WERI-Rb-1 (cell line): Measurements from ENCODE around the gene ARAP3.

Experiments
- DNase-seq: peaks from one replicate; pipeline ENCODE4 v3.0.0-alpha.2; 2020
- H3K27ac ChIP-seq: fragments of 250-450 bp; sonication (Bioruptor Pico); 2 replicates; pipeline ENCODE4 v1.5.1; 2020; ENCODE audit warnings: mild to moderate bottlenecking, moderate library complexity
- H3K27me3 ChIP-seq: fragments of 250-450 bp; sonication (Bioruptor Pico); 2 replicates; pipeline ENCODE4 v1.5.1; 2021; ENCODE audit warnings: mild to moderate bottlenecking, low read depth, moderate library complexity; ENCODE audit not compliant: insufficient read depth, severe bottlenecking
- H3K36me3 ChIP-seq: fragments of 250-450 bp; sonication (Bioruptor Pico); 2 replicates; pipeline ENCODE4 v1.5.1; 2020; ENCODE audit warnings: mild to moderate bottlenecking, moderate library complexity
- H3K4me3 ChIP-seq: 2 replicates; pipeline ENCODE4 v1.5.1; 2011; ENCODE audit warnings: low read depth, mild to moderate bottlenecking, control low read depth, low read length
- H3K9me3 ChIP-seq: fragments of 250-450 bp; sonication (Bioruptor Pico); 2 replicates; pipeline ENCODE4 v1.5.1; 2021; ENCODE audit warnings: mild to moderate bottlenecking, moderate library complexity; ENCODE audit not compliant: severe bottlenecking
- CTCF ChIP-seq: IDR thresholded peaks from 2 replicates; pipeline ENCODE4 v1.5.1; 2011; ENCODE audit warnings: low read depth, mild to moderate bottlenecking, control low read depth, inconsistent platforms, low read length

The ARAP3 gene

GRCh38 chr5:141713616-141714309, 31.7 kb upstream of the ARAP3 start:
- DNase-seq, result no peak
- no peaks in the 10 kb centered on the region for H3K9me3 ChIP-seq
- H3K36me3 ChIP-seq, result no peaks in the 10 kb centered on the region
- H3K27me3 ChIP-seq, result no peaks in the 10 kb centered on the region
- no peak overlapping the region for H3K4me3 ChIP-seq
- no peak for TF ChIP-seq CTCF
- H3K27ac ChIP-seq, result no peak overlapping the region

GRCh38 chr5:141711687-141712086, 29.7 kb upstream of the ARAP3 start:
- no peaks in the 10 kb centered on the region for H3K36me3 ChIP-seq
- no peak for DNase-seq
- no peak for TF ChIP-seq CTCF
- no peaks in the 10 kb centered on the region for H3K9me3 ChIP-seq
- no peak overlapping the region for H3K4me3 ChIP-seq
- H3K27ac ChIP-seq, result no peak overlapping the region
- H3K27me3 ChIP-seq, result no peaks in the 10 kb centered on the region

GRCh38 chr5:141709699-141710267, 27.8 kb upstream of the ARAP3 start:
- no peak overlapping the region for H3K27ac ChIP-seq
- H3K4me3 ChIP-seq, result no peak overlapping the region
- H3K9me3 ChIP-seq, result no peaks in the 10 kb centered on the region
- H3K36me3 ChIP-seq, result no peaks in the 10 kb centered on the region
- H3K27me3 ChIP-seq, result no peaks in the 10 kb centered on the region
- no peak for DNase-seq
- TF ChIP-seq CTCF, result no peak

- TF ChIP-seq CTCF, result no peak
- H3K27me3 ChIP-seq, result no peaks in the 10 kb centered on the region
- no peak overlapping the region for H3K27ac ChIP-seq
These were observed 26.0 kb upstream of the ARAP3 start for GRCh38 chr5:141708016-141708415.

GRCh38 chr5:141707510-141707909, 25.5 kb upstream of the ARAP3 start:
- Histone ChIP-seq H3K4me3 (no peak overlapping the region), H3K36me3 (no peaks in the 10 kb centered on the region), H3K9me3 (no peaks in the 10 kb centered on the region), H3K27ac (no peak overlapping the region), H3K27me3 (no peaks in the 10 kb centered on the region)
- no peak for DNase-seq
- TF ChIP-seq CTCF, result no peak

More at GRCh38 chr5:141708016-141708415, 26.0 kb upstream of the ARAP3 start:
- Histone ChIP-seq H3K9me3 (no peaks in the 10 kb centered on the region), H3K36me3 (no peaks in the 10 kb centered on the region), H3K4me3 (no peak overlapping the region)
- no peak for DNase-seq

- TF ChIP-seq CTCF, result no peak
- Histone ChIP-seq H3K36me3 (no peaks in the 10 kb centered on the region), H3K9me3 (no peaks in the 10 kb centered on the region), H3K4me3 (no peak overlapping the region), H3K27me3 (peaks cover 4% of the 10 kb centered on the region), H3K27ac (no peak overlapping the region)
- no peak for DNase-seq
These were observed 24.1 kb upstream of the ARAP3 start for GRCh38 chr5:141706121-141706520.
